D721Med (cell line): ENCODE data around the gene UNC45A.

ENCODE experiments used
- DNase-seq: peaks from one replicate; pipeline ENCODE4 v3.0.0; 2011; ENCODE audit warnings: low spot score; ENCODE audit not compliant: insufficient read length
- FAIRE-seq: peaks from 2 replicates; lab custom pipeline; 2011; peaks lifted over from hg19 to GRCh38; lab: Jason Lieb, UNC
- CTCF ChIP-seq: IDR thresholded peaks from 2 replicates; pipeline ENCODE4 v1.5.1; 2012; ENCODE audit warnings: mild to moderate bottlenecking, control low read depth; ENCODE audit not compliant: insufficient read depth; ENCODE audit errors: missing control alignments

UNC45A gene

GRCh38 chr15:90889736-90890456, 45.2 kb upstream of the UNC45A start:
- DNase-seq (no peak), FAIRE-seq (no peak)
- no peak for TF ChIP-seq CTCF

GRCh38 chr15:90890839-90891238, 44.2 kb upstream of the UNC45A start:
- no peak for TF ChIP-seq CTCF
- FAIRE-seq (no peak), DNase-seq (no peak)

GRCh38 chr15:90891346-90891949, 43.6 kb upstream of the UNC45A start:
- DNase-seq, result no peak
- no peak for TF ChIP-seq CTCF
- no peak for FAIRE-seq

GRCh38 chr15:90892023-90892422, 43.1 kb upstream of the UNC45A start:
- FAIRE-seq (no peak), DNase-seq (no peak)
- TF ChIP-seq CTCF, result no peak

GRCh38 chr15:90892498-90893174, 42.4 kb upstream of the UNC45A start:
- DNase-seq, result no peak
- FAIRE-seq, result no peak
- no peak for TF ChIP-seq CTCF

- TF ChIP-seq CTCF, result peak; percentile 3
- FAIRE-seq (no peak), DNase-seq (no peak)
These were observed 41.7 kb upstream of the UNC45A start for GRCh38 chr15:90893175-90894090.
